Ramos (cell line): ENCODE results near the gene GRM3.

Experiments used
- in situ Hi-C: fragments of 300-500 bp; cut with MboI; formaldehyde crosslinking; loops from one replicate; pipeline ENCODE4 v1.14.3; 2022; ENCODE audit warnings: low sequenced_read_pairs; ENCODE audit not compliant: unreplicated experiment

GRM3 gene

GRCh38 chr7:86689363-86689762 lies 45.7 kb downstream of the GRM3 start:
- in situ Hi-C loops = no loop called here

GRCh38 chr7:86692755-86693154 lies 49.0 kb downstream of the GRM3 start:
- in situ Hi-C loops = no loop called here

- in situ Hi-C loops = no loop called here
Measured at GRCh38 chr7:86706406-86706805, 62.7 kb downstream of the GRM3 start.

- in situ Hi-C loops = no loop called here
Measured at GRCh38 chr7:86708031-86708680, 64.4 kb downstream of the GRM3 start.

GRCh38 chr7:86720306-86720705 lies 76.6 kb downstream of the GRM3 start:
- in situ Hi-C loops = no loop called here

- in situ Hi-C loops = no loop called here
Measured at GRCh38 chr7:86733783-86734182, 90.1 kb downstream of the GRM3 start.

GRCh38 chr7:86745013-86745745 lies 101.5 kb downstream of the GRM3 start:
- in situ Hi-C loops = no loop called here

- in situ Hi-C loops = no loop called here
Measured at GRCh38 chr7:86747698-86748097, 104.0 kb downstream of the GRM3 start.

- in situ Hi-C loops = no loop called here
Measured at GRCh38 chr7:86748201-86748600, 104.5 kb downstream of the GRM3 start.

- in situ Hi-C loops = no loop called here
Measured at GRCh38 chr7:86748843-86749719, 105.4 kb downstream of the GRM3 start.

- in situ Hi-C loops = no loop called here
Measured at GRCh38 chr7:86749741-86750665, 106.3 kb downstream of the GRM3 start.

GRCh38 chr7:86760236-86760635 lies 116.5 kb downstream of the GRM3 start:
- in situ Hi-C loops = no loop called here

- in situ Hi-C loops = no loop called here
Measured at GRCh38 chr7:86762129-86762528, 118.4 kb downstream of the GRM3 start.

- in situ Hi-C loops = no loop called here
Measured at GRCh38 chr7:86765931-86766330, 122.2 kb downstream of the GRM3 start.

- in situ Hi-C loops = no loop called here
Measured at GRCh38 chr7:86768394-86768793, 124.7 kb downstream of the GRM3 start.

GRCh38 chr7:86768967-86769760 lies 125.5 kb downstream of the GRM3 start:
- in situ Hi-C loops = no loop called here

- in situ Hi-C loops = no loop called here
Measured at GRCh38 chr7:86773309-86773708, 129.6 kb downstream of the GRM3 start.

GRCh38 chr7:86775203-86775602 lies 131.5 kb downstream of the GRM3 start:
- in situ Hi-C loops = no loop called here

- in situ Hi-C loops = no loop called here
Measured at GRCh38 chr7:86776136-86776535, 132.4 kb downstream of the GRM3 start.
